HL-60 (cell line): ENCODE results near the gene GPR135.

Experiments used
- GABPA ChIP-seq: IDR thresholded peaks from 2 replicates; pipeline ENCODE4 v1.6.1; 2012; ENCODE audit warnings: low read depth
- SPI1 ChIP-seq: IDR thresholded peaks from 2 replicates; pipeline ENCODE4 v1.6.1; 2012; ENCODE audit warnings: low read depth, mild to moderate bottlenecking, borderline replicate concordance
- TF ChIP-seq, protein P1 (sequence below): IDR thresholded peaks from one replicate; pipeline ENCODE4 v1.5.1; 2011; ENCODE audit warnings: low read length, control low read depth, inconsistent platforms; ENCODE audit not compliant: insufficient read depth
- TF ChIP-seq, protein P2 (sequence below): IDR thresholded peaks from 2 replicates; pipeline ENCODE4 v1.6.1; 2012; ENCODE audit warnings: low read depth; ENCODE audit not compliant: insufficient replicate concordance

DNA sequence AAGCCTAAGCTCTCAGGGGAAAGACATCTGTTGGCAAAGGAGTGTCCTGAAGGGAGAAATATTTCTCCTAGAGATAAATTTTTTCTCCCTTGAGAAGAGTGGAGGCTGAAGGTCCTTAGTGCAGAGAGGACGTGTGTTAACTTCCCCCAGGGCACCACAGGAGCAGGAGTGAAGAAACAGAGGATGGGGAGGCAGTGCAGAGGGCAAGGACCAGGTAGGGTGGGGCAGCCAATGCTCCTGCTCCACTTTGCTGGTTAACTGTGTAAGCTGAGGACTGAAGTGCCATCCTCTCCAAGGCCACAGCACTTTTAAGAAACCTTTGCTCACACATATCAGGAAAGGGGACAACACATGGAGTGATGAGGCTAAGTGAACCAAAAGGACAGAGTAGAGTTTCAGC, 15.0 kb upstream of the GPR135 start:
- TF ChIP-seq, protein P1, sequence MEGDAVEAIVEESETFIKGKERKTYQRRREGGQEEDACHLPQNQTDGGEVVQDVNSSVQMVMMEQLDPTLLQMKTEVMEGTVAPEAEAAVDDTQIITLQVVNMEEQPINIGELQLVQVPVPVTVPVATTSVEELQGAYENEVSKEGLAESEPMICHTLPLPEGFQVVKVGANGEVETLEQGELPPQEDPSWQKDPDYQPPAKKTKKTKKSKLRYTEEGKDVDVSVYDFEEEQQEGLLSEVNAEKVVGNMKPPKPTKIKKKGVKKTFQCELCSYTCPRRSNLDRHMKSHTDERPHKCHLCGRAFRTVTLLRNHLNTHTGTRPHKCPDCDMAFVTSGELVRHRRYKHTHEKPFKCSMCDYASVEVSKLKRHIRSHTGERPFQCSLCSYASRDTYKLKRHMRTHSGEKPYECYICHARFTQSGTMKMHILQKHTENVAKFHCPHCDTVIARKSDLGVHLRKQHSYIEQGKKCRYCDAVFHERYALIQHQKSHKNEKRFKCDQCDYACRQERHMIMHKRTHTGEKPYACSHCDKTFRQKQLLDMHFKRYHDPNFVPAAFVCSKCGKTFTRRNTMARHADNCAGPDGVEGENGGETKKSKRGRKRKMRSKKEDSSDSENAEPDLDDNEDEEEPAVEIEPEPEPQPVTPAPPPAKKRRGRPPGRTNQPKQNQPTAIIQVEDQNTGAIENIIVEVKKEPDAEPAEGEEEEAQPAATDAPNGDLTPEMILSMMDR = no peak
- no peak for TF ChIP-seq SPI1
- TF ChIP-seq, protein P2, sequence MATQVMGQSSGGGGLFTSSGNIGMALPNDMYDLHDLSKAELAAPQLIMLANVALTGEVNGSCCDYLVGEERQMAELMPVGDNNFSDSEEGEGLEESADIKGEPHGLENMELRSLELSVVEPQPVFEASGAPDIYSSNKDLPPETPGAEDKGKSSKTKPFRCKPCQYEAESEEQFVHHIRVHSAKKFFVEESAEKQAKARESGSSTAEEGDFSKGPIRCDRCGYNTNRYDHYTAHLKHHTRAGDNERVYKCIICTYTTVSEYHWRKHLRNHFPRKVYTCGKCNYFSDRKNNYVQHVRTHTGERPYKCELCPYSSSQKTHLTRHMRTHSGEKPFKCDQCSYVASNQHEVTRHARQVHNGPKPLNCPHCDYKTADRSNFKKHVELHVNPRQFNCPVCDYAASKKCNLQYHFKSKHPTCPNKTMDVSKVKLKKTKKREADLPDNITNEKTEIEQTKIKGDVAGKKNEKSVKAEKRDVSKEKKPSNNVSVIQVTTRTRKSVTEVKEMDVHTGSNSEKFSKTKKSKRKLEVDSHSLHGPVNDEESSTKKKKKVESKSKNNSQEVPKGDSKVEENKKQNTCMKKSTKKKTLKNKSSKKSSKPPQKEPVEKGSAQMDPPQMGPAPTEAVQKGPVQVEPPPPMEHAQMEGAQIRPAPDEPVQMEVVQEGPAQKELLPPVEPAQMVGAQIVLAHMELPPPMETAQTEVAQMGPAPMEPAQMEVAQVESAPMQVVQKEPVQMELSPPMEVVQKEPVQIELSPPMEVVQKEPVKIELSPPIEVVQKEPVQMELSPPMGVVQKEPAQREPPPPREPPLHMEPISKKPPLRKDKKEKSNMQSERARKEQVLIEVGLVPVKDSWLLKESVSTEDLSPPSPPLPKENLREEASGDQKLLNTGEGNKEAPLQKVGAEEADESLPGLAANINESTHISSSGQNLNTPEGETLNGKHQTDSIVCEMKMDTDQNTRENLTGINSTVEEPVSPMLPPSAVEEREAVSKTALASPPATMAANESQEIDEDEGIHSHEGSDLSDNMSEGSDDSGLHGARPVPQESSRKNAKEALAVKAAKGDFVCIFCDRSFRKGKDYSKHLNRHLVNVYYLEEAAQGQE = no peak
- TF ChIP-seq GABPA = no peak
